ENCODE data around the gene ITGA2.

DNA sequence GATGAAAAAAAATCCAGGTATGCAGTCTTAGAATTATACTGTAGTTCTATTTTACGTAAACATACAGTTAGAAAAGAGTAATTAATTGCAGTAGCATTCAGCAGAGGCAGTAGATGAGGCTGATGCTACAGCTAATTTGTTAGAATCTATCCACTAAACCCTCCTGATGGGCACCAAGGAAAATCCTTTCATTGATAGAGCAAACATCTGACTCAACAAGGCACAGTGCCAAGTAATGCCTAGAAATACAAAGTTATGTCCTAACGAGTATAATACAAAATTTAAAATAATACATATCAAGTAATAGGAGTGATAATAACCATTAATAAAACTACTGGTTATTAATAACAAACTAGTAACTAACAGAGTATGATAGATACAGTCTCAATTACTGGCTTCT lies 111.5 kb downstream of the ITGA2 start:
- TF ChIP-seq, protein P1, sequence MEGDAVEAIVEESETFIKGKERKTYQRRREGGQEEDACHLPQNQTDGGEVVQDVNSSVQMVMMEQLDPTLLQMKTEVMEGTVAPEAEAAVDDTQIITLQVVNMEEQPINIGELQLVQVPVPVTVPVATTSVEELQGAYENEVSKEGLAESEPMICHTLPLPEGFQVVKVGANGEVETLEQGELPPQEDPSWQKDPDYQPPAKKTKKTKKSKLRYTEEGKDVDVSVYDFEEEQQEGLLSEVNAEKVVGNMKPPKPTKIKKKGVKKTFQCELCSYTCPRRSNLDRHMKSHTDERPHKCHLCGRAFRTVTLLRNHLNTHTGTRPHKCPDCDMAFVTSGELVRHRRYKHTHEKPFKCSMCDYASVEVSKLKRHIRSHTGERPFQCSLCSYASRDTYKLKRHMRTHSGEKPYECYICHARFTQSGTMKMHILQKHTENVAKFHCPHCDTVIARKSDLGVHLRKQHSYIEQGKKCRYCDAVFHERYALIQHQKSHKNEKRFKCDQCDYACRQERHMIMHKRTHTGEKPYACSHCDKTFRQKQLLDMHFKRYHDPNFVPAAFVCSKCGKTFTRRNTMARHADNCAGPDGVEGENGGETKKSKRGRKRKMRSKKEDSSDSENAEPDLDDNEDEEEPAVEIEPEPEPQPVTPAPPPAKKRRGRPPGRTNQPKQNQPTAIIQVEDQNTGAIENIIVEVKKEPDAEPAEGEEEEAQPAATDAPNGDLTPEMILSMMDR (IDR thresholded peaks at IDR 0.05): no peak
- TF ChIP-seq POLR2A (IDR thresholded peaks at IDR 0.05): no peak

All from testis (tissue), 2 donors.